ENCODE results near the gene EIF4A3.
"Not testable (repeated sequence)": the region's sequence is repeated elsewhere in the genome, so short reads cannot be mapped to it uniquely, and the experiment has no call there.

Gene EIF4A3

GRCh38 chr17:80099291-80100034, 47.5 kb downstream of the EIF4A3 start:
- no peak for DNase-seq (ENCODE audit: low read depth)

GRCh38 chr17:80097844-80098691, 48.9 kb downstream of the EIF4A3 start:
- DNase-seq (ENCODE audit: low read depth): no peak

- no peak for DNase-seq (ENCODE audit: low read depth)
These were observed 49.8 kb downstream of the EIF4A3 start for GRCh38 chr17:80097127-80097621.

GRCh38 chr17:80096561-80097021, 50.3 kb downstream of the EIF4A3 start:
- DNase-seq (ENCODE audit: low read depth): no peak

DNA sequence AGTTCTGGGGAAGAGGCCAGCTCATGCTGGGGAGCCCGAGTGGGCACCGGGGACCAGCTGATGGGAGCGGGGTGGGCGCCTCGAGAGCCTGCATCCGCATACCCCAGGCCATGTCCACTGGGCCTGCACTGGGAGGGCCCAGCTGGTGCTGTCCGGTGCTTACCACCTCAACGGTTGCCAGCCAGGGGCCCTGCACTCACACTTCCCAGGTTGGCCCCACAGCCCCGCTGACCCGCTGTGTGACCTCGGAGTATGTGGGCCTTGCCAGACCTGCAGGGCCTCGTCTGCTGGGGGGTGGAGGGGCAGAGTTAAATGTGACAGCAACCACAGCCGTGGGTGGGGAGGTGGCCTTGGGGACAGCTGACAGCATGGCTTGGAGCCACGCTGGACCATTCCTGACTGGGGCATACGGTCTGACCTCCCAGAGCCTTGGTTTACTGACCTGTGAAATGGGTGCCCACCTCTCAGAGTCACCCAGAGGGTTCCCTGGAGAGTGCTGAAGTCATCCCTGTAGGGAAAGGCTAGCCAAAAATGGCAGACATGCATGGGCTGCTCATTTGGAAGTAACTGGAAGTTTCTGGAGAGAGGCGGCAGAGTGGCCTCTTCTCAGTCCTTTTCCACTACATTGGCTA, 51.0 kb downstream of the EIF4A3 start:
- no peak for DNase-seq (ENCODE audit: low read depth)

DNA sequence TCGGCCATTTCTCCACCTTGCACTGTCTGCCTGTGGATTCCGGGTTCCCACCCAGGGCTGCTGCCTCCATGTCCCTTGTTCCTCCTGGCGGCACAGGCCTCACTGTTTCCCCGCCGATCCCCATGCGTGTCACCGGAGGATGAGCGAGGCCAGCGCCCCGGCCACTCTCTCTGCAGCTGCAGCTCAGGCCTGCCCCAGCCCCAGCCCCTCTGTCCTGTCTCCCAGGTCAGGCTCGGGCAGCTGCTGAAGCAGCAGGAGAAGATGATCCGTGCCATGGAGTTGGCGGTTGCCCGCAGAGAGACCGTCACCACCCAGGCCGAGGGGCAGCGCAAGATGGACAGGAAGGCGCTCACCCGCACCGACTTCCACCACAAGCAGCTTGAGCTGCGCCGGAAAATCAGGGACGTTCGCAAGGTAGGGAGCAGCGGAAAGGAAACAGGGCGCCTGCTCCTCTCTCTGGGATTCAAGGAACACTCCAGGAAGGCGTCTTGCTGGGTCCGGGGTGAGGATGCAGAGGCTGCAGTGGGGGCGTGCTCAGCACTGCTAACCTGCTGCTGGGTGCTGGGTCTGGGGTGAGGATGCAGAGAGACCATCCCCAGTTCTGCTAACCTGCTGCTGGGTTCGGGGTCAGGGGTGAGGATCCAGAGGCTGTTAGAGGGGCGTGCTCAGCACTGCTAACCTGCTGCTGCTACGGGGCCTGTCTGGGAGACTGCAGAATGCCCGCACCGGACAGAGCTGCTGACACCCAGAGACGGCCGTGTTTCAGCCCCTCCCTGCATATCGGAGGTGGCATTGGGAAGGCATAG, 51.7 kb downstream of the EIF4A3 start:
- no peak for DNase-seq (ENCODE audit: low read depth)

DNA sequence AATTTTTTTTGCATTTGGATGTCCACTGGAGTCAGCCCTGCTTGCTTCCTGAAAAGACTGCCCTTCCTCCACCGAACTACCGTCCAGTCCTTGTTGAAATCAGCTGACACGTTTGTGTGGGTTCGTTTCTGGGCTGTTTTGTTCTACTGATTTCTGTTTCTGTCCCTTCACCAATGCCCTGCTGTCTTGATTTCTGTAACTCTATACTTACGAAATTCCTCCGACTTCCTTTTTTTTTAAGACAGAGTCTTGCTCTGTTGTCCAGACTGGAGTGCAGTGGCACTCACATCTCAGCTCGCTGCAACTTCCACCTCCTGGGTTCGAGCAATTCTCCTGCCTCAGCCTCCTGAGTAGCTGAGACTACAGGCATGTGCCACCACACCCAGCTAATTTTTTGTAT, 54.0 kb downstream of the EIF4A3 start:
- no peak for DNase-seq (ENCODE audit: low read depth)

- DNase-seq (ENCODE audit: low read depth): no peak
These were observed 55.6 kb downstream of the EIF4A3 start for GRCh38 chr17:80091376-80091775.

DNA sequence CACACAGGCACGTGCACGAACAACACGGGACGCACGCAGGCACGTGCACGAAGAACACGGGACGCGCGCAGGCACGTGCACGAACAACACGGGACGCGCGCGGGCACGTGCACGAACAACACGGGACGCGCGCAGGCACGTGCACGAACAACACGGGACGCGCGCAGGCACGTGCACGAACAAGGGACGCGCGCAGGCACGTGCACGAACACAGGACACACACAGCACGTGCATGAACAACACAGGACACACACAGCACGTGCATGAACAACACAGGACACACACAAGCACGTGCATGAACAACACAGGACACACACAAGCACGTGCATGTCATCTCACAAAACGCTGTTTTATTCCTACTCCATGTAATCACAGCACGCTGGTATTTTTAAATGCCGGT, 56.8 kb downstream of the EIF4A3 start:
- not testable (repeated sequence) for DNase-seq (ENCODE audit: low read depth)

GRCh38 chr17:80089762-80090161, 57.2 kb downstream of the EIF4A3 start:
- DNase-seq (ENCODE audit: low read depth): no peak

GRCh38 chr17:80087346-80088265, 59.3 kb downstream of the EIF4A3 start:
- DNase-seq (ENCODE audit: low read depth): no peak

GRCh38 chr17:80086616-80087015, 60.3 kb downstream of the EIF4A3 start:
- no peak for DNase-seq (ENCODE audit: low read depth)

- DNase-seq (ENCODE audit: low read depth): no peak
These were observed 60.8 kb downstream of the EIF4A3 start for GRCh38 chr17:80086081-80086480.

DNA sequence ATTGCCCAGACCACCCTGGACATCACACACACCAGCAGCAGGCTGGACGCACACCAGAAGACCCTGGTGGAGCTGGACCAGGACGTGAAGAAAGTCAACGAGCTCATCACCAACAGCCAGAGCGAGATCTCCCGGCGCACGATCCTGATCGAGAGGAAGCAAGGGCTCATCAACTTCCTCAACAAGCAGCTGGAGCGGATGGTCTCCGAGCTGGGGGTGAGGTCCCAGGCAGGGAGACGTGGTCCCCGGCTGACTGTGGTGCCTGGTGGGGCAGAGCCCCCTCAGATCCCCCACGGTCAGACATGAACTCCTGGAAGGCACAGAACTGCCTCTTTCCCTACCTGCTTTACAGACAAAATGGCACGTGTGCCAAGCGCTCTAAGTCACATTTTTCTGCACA, 62.2 kb downstream of the EIF4A3 start:
- DNase-seq (ENCODE audit: low read depth): no peak

Data from T-helper 22 cell (primary cell).